ENCODE results near the gene ITPKB.
"Not testable (repeated sequence)": the region's sequence is repeated elsewhere in the genome, so short reads cannot be mapped to it uniquely, and the experiment has no call there.

Gene ITPKB

DNA sequence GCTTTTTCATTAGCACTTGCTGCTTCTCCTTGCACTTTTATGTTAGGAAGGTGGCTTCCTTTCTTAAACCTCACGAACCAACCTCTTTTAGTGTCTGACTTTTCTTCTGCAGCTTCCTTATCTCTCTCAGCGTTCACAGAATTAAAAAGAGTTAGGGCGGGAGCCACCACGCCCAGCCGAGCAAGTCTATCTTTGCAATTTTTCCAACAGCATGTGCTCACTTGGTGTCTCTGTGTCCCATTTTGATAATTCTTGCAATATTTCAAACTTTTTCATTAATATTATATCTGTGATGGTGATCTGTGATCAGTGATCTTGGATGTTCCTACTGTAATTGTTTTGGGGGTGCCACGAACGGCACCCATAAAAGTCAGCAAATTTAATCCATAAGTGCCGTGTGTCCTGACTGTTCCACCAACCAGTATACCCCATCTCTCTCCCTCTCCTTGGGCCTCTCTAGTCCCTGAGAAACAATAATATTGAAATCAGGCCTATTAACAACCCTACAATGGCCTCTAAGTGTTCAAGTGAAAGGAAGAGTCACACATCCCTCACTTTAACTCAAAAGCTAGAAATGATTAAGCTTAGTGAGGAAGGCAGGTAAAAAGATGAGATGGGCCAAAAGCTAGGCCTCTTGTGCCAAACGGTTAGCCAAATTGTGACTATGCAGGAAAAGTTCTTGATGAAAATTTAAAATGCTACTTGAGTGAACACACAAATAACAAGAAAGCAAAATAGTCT, 15.9 kb upstream of the ITPKB start:
- DNase-seq (ENCODE audit: low spot score) (no peak), FAIRE-seq (no peak)

DNA sequence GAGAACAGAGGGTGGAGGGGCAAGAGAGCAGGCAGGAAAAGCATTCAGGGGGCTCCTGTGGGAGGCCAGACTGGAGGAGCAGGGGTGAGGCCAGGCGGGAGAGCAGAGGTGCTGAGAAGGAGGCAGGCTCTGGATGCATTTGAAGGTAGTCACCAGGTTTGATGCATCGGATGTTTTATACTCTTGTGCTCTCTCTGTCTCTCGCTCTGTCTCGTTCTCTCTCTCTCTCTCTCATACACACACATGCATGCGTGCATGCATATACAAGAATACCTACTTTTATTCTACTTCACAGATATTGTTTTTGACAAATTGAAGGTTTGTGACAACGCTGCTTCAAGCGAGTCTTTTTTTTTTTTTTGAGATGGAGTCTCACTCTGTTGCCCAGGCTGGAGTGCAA, 15.0 kb upstream of the ITPKB start:
- DNase-seq (ENCODE audit: low spot score) (no peak), FAIRE-seq (no peak)

DNA sequence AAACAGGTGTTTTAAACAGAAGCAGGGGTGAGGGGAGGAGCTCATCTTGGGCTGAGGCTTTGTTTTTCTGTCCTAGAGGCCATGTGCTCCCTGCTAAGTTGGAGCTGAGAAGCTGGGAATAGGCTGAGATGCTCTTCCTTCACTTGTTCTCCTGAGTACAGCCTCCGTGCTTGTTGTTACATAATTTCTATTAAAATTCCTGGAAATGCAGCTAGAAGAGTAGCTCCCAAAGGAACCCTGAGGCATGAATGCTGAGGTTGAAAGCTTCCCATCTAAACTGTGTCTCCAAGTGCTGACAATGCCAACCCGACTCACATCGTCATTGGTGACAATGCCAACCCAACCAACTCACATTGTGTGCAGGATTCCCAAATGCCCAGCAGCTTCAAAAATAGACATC, 12.6 kb upstream of the ITPKB start:
- no peak for FAIRE-seq
- DNase-seq (ENCODE audit: low spot score), result no peak

DNA sequence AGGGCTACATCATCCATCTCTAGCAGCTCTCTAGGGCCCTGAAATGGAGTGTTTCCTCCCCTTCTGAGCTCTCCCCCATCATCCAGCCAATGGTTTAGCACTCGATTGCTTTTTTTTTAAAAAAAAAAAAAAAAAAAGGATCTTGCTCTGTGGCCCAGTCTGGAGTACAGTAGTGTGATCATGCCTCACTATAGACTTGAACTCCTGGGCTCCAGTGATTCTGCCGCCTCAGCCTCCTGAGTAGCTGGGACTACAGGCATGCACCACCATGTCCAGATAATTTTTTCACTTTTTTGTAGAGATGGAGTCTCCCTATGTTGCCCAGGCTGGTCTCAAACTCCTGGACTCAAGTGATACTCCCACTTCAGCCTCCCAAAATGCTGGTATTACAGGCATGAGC, 12.1 kb upstream of the ITPKB start:
- DNase-seq (ENCODE audit: low spot score) (no peak), FAIRE-seq (no peak)

DNA sequence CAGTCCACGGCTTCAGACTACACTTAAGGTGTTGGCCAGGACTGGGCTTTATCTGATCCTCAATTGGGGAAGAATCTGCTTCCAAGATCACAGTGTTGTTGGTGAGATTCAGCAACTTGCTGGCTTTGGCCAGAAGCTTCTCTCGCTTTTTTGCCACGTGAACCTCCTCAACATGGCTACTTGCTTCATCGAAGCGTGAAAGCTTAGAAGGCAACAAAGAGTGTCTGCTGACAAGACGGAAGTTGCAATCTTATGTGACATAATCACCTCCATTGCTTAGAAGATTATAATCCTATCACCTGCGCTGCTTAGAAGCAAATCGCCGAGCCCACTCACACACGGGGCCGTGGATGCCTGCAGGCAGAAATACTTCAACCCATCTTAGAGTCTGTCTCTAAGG, 10.4 kb upstream of the ITPKB start:
- FAIRE-seq (no peak), DNase-seq (ENCODE audit: low spot score) (no peak)

DNA sequence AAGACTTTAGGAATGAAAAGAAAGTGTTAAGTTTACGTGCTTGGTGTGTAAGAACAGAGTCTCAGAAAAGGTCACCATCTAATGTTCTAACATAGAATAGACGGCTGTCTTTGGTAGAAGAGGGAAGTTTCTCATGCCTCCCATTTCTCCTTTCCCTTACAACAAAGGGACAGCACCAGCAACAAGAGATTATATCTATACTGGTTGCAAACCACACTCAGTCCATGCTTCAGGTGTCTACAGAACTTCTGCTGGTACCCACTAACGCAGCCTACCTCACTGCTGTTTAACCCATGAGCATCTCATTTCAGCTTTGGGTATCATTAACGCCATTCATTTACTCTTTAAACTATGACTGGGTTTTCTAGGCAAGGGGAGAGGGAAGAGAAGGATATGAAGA, 9.2 kb upstream of the ITPKB start:
- FAIRE-seq (no peak), DNase-seq (ENCODE audit: low spot score) (no peak)

DNA sequence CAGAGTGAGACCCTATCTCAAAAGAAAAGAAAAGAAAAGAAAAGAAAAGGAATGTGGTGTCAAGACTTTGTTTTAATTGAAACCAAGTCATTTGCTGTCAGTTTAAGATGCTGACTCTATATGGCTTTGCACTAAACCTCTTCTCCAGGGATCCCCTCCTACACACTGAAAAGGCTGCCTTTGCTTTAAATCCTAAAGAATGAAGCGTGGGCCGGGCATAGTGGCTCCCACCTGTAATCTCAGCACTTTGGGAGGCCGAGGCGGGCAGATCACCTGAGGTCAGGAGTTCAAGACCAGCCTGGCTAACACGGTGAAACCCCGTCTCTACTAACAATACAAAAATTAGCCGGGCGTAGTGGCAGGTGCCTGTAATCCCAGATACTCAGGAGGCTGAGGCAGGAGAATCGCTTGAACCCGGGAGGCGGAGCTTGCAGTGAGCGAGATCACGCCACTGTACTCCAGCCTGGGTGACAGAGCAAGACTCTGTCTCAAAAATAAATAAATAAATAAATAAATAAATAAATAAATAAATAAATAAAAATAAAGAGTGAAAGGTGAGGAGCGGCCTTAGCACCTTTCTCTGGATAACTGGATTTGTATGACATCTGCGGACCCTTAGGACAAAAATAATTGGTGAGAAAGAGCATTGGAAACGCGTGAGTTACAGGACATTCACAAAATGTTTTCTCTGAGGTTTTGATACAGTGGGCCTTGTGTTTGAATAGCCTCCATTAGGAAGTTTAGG, 8.6 kb upstream of the ITPKB start:
- DNase-seq (ENCODE audit: low spot score); FAIRE-seq: not testable (repeated sequence)

DNA sequence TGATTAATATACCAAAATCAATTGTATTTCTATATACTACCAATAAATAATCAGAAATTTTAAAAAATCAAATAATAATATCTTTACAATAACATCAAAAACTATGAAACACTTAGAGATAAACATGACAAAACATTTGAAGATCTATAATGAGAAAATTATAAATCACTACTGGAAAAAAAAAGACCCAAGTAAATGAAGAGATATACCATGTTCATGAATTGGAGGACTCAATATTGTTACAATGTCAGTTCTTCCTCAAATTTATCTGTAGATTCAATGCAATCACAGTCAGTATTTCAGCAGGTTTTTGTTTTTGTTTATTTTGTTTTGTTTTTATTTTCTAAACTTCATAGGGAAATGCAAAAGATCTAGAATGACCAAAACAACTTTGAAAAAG, 4.2 kb upstream of the ITPKB start:
- FAIRE-seq (peak; percentile 45), DNase-seq (ENCODE audit: low spot score) (no peak)

DNA sequence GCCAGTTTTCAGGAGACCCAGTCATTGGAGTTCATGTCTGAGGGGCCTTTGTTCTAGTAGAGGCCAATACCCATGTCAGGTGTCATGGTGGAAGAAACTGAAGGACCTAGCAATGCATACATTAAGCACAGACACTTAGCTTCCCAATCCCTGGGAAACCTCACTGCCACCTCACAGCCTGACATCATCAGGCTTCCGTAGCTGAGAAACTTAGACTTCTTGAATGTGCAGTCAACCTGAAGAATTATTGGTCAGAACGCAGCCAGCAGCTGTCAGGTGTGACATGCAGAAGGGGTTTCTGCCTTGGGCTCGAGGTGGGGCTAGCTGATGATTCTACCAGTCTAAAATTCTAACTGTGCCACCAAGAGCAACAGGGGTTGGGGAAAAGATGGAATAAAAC, 1.9 kb upstream of the ITPKB start:
- no peak for FAIRE-seq
- no peak for DNase-seq (ENCODE audit: low spot score)

DNA sequence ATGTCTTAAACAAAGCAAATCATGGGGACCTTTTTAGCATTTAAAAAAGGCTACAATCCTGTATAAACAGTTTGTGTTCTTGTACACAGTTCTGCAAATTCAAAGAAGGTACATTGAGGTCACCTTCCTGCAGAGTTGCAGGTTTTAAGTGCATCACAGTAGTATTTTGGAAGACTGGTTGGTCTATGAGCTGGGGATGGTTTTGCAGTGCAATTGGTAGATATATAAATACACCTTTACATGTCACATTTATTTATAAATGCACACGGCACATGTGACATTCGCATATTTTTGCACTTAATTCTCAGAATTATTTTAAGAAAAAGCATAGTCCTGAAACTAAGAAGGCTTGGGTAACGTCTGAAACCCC, 599 bp upstream of the ITPKB start:
- no peak for DNase-seq (ENCODE audit: low spot score)
- FAIRE-seq, result no peak

DNA sequence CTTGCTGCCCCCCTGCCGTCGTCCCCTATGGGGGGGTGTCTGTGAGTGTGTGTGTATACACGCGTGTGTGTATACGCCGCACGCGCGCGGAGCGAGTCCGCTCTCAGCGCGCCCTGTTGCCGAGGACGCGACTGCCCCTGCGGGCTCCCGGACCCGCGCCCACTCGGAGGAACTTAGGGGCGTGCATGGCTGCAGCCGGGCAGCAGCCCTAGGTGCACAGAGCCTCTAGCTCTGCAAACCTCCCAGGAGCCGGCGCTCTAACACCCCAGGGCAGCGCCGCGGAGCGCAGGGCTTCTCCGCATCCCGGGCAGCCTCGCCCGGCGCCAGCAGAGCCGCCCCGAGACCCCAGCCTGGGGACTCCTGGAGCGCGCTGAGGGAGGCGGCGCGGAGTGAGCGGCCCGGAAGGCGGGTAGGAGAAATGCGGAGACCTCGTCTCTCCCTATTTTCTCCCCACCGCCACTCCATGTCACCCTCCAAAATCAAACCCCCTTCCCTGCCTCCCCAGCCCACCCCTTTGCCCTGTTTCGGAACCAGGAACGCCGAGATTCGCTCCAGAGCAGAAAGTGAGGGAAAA, 574 bp downstream of the ITPKB start:
- FAIRE-seq (no peak), DNase-seq (ENCODE audit: low spot score) (no peak)

DNA sequence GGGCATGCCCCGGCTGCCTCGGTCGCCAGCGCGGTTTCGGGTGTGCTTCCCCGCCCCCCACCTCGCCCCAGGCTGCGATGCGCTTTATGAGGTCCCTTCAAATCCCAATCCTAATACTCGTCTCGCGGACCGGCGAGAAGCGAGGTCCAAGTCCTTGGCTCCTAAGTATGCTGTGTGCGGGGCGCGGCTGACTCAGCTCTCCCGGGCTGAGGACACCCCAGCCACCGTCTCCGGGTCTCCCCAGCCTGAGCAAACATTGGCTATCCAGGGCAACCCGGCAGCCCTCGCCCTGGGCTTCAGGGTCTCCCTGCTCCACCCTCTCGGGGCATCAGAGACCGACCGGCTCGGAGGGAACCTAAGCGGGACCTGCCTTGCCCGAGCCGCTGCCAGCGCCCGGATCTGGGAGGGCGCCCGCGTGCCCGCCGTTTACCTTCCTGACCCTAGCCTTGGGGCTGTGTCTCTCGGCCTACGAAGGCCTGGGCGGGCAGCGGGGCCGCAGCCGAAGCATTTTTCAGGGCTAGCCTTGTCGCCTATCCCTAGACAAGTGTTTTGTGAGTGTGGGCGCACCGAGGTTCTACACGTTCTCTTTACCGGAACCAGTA, 1.2 kb downstream of the ITPKB start:
- no peak for DNase-seq (ENCODE audit: low spot score)
- no peak for FAIRE-seq

DNA sequence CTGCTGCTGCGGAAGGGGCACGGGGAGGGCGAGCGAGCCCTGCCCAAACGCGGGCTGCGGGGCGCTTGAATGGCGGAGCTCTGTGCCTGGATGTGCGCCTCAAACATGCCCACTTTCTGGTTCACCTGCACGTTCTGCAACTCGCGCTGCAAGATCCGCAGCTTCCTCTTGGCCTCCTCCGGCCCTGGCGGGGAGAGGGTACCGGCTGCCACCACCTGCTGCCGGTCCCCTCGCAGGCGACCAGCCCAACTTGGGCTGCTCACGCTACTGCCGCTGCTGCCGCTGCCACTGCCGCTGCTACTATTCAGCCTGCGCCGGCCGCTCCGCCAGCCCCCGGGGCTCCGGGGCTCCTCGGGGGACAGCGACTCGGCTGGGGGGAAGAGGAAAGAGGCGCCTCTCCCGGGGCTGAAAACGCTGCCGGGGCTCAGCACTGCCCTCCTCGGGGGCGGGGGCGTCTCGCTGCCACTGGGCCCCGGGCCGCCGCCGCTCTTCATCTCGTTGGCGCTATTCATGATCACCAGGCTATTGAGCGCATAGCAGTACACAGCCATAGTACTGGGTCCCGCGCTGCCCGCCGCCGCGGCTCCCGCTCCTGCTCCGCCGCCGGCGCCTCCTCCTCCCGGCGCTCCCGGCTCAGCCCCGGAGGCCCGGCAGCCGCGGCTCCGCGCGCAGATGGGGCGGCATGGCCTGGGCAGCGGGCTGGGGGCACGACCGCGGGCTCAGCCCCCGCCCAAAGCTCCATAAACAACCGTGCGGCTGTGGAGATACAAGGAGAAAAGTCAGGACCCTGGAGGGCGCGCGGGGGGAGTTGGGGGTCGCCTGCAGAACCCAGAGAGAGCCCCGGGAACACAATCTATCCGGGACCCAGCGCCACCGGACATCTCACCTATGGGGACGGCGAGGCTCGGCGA, 1.9 kb downstream of the ITPKB start:
- no peak for DNase-seq (ENCODE audit: low spot score)
- FAIRE-seq, result no peak

DNA sequence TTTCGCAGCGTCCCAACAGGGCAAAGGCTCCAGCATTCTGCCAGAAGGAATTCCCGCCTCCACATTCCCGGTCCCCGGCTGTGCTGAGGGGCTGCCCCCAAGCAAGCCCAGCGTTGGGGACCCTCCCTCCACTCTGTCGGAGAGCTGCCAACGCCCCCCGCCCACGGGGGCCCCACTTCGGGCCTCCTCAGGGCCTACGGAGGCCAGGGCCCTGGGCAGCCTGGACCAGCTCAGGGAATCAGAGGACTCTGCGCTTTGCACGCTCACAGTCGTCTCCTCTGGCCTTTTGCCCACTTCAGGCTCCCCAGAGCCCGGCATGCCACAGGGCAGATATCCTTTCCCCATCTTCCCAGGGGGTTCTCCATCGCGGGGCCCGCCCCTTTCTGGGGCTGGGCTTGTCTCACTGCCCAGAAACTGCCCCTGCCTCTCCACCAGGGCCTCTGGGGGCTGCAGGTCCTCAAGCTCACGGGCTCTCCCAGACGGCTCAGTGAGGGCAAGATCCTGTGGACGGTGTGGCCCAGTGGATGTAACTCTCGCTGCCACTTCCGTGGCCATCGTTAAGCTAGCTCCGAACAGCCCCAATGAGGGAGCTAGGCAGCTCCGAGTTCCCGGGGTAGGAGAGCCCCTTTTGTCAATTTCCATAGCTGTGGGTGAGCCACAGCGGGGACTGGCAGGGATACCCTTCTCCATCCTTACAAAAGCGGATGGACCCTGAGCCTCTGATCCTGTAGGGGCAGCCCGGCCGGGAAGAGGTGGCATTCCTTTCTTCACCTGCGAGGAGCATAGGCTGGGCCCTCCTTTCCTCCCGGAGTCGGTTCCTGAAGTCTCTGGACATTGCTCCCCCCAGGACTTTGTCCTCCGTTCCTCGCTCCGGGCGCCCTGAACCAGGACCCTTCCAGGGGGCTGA, 2.8 kb downstream of the ITPKB start:
- DNase-seq (ENCODE audit: low spot score) (no peak), FAIRE-seq (no peak)

DNA sequence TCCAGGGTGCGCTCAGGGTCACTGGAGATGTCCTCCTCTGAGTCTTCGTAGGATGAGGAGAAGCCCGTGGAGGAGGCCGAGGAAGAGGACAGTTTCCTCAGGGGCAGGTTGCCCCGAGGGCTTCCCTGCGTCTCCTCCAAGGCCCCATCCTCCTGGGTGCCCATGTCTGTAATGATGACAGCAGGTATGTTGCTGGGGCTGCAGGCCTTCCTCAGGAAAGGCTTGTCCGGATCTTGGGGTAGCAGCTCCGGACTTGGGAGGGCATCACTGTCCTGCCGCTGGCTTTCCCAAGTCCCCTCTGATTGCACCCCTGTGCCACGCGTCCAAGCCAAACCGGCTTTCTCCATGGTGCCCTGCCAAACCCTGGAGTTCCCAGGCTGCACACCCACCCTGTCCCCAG, 3.5 kb downstream of the ITPKB start:
- DNase-seq (ENCODE audit: low spot score) (no peak), FAIRE-seq (no peak)

DNA sequence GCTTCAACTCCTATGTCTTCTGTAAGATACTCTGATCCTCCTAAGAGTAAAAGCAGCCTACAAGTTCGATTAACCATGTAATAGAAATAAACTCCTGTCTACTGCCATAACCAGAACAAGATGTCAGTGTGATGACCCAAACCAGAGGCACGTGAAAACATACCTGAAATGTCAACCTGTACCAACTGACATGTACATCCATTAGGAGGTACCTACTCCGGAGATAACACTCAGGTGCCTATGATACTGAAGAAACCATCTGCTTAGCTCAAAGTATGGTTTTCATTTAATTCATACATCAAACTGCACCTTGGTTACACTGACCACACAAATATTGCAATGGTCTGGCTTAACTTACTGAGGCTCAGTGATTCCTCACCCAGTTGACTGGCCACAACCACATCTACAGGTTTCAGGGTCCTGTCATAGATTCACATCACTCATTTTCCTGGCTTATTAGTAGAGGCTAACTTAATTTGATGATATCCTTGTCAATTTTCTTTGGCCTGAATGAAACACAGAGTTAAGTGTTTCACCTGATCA, 4.4 kb downstream of the ITPKB start:
- no peak for DNase-seq (ENCODE audit: low spot score)
- FAIRE-seq, result no peak

DNA sequence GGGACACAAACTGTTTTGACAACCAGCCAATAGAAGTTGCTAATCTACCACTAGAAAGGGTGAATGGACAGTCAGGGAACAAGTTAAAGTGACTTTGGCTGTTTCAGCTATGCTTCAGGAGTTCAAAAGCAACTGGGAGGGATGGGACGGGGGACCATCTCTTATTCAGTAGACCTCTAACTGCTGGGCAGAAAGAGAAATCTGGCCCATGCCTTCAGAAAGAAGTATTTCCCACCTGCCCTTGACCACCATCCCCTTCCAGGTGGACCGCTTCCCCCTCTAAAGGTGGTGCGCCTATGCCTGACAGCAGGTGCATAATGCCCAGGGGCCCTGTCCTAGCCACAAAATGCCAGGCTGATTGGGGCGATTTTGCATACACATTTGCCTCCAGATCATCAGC, 5.2 kb downstream of the ITPKB start:
- FAIRE-seq (no peak), DNase-seq (ENCODE audit: low spot score) (no peak)

DNA sequence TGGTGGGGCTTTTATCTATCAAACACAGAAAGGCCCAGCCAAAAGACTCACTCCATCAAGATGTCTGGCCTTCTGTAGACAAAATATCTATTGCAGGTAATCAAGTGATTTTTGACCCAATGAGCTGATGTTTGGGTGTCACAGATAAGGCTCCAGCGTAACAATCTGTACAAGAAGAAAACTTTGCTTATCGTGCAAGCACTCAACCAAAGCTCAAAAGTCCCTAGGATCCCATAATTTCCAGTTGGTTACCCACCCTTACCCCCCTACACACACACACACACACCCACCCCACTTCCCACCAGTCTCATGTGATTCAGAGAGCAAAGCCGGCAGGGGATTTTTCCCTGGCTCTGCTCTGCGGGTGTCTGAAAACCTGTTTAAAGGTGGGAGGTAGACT, 5.8 kb downstream of the ITPKB start:
- FAIRE-seq (no peak), DNase-seq (ENCODE audit: low spot score) (no peak)

DNA sequence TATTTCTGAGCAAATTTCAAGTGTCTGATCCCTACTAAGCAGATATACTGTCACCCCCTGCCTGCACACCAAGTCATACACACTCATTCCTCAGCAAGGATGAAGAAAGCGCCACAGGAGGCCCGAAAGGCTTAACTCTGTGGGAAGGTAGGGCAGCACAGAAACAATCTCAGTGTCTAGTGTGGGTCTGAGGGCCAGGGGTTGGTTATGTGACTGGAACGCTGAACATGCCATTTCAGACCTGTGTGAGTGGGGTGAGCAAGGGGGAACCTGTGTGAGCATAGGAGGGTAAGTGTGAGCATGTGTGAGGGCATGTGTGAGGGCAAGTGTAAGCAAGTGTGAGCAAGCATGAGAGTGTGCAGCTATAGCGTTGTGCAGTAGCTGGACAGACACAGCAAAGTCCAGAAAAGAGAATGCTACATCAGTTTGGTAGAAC, 6.2 kb downstream of the ITPKB start:
- DNase-seq (ENCODE audit: low spot score) (no peak), FAIRE-seq (no peak)

DNA sequence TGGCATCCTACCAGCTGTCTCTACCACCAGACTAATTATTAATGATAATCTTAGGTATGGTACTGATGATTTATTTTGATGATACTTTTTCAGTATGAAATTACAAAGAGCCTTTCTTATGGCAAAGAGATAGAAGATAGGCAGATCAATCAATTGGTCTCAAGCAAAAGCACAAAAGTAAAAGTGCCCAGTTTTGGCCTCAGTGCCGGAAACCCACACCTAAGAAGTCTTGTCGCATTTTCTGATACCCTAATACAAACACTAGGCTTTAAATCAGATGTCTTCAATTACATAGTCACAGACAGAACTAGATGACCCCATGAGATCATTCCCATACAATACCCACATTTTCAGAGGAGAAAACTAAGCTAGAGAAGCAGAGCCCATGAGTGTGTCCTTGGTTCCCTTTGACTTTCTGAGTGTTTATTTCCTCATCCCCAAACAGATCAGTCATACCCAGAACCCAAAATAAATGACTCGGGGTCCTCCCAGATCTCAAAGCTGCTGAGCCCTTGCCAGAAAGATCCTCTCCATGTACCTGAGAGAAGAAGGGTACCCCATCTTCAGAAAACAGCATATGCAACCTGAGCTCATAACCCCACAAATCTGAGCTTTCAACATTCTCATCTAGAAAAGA, 7.7 kb downstream of the ITPKB start:
- no peak for DNase-seq (ENCODE audit: low spot score)

More for the DNA sequence above, 7.7 kb downstream of the ITPKB start:
- FAIRE-seq, result no peak

Data from RCC 7860 (cell line).